Aortic smooth muscle cell (primary cell): ENCODE results near the gene NXNL1. TPM values are rescaled to one million over a fixed set of nuclear protein-coding genes. Genes with fewer than 3 reads are reported as not detected.

Source experiments
- total RNA-seq: library from RNA; depleted of rRNA; stranded (reverse); fragments of >200 nt; gene quantifications from 2 replicates; pipeline ENCODE4 v1.2.3, GENCODE V29; 2014

Gene NXNL1, protein sequence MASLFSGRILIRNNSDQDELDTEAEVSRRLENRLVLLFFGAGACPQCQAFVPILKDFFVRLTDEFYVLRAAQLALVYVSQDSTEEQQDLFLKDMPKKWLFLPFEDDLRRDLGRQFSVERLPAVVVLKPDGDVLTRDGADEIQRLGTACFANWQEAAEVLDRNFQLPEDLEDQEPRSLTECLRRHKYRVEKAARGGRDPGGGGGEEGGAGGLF
- total RNA-seq: not detected in 2 replicates

DNA sequence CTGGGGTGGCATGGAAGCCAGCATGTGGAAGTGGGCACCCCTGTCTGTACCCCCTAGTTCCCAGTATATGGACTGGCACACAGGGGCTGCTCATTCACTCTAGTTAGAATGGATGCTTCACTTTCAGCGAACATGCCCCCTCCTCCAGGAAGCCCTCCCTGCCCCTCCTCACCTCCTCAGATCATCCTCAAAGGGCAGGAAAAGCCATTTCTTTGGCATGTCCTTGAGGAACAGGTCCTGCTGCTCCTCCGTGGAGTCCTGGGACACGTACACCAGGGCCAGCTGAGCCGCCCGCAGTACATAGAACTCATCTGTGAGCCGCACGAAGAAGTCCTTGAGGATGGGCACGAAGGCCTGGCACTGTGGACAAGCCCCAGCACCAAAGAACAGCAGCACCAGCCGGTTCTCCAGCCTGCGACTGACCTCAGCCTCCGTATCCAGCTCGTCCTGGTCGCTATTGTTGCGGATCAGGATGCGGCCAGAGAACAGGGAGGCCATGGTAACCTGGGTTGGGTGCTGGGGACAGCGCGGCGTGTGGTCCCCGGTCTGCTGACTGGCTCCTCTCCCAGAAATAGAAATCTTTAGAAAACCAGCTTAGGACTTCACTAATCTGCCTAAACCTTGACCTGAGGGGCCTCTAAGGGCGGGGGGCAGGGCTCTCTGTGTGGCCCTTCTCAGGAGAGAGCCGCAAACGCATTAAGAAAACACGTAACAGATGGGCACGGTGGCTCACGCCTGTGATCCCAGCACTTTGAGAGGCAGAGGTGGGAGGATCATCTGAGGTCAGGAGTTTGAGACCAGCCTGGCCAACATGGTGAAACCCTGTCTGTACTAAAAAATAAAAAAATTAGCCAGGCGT is at the start of gene NXNL1:
NXNL1 (minus strand) TSS at position 555 of the 859 bp plus-strand sequence; CDS start at position 498, 57 bp downstream.

DNA sequence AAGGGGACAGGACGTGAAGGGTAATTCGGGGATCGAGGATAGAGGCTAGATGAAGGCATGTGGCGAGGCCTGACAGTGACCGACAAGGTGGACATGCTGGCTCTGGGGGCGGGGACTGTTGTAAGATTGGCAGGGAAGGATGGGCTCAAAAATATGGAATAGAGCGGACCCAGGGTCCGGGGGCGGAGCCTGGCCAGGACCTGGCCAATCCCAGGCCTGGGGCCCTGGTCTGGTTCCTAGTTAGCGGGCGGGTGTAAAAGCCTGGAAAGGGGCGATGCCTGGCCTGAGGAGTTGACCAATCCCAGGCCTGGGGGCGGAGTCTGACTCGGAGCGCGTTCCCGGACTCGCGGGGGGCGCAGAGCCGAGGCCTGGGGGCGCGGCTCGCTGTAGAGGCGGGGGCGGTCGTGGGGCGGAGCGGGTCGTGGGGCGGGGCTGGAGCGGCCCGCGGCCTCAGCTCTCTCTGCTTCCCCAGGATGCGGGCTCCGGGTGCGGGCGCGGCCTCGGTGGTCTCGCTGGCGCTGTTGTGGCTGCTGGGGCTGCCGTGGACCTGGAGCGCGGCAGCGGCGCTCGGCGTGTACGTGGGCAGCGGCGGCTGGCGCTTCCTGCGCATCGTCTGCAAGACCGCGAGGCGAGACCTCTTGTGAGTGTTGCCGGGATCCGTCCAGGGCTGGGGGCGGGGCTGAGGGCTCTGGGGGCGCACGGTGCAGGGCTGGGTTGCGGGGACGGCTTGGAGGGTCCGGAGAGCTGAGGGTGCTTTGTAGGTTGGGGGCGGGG is 9.5 kb upstream of the NXNL1 start, which contains the start of gene SLC27A1:
SLC27A1 (plus strand) TSS at position 457 of the 774 bp plus-strand sequence; CDS start at position 474, 17 bp downstream.

DNA sequence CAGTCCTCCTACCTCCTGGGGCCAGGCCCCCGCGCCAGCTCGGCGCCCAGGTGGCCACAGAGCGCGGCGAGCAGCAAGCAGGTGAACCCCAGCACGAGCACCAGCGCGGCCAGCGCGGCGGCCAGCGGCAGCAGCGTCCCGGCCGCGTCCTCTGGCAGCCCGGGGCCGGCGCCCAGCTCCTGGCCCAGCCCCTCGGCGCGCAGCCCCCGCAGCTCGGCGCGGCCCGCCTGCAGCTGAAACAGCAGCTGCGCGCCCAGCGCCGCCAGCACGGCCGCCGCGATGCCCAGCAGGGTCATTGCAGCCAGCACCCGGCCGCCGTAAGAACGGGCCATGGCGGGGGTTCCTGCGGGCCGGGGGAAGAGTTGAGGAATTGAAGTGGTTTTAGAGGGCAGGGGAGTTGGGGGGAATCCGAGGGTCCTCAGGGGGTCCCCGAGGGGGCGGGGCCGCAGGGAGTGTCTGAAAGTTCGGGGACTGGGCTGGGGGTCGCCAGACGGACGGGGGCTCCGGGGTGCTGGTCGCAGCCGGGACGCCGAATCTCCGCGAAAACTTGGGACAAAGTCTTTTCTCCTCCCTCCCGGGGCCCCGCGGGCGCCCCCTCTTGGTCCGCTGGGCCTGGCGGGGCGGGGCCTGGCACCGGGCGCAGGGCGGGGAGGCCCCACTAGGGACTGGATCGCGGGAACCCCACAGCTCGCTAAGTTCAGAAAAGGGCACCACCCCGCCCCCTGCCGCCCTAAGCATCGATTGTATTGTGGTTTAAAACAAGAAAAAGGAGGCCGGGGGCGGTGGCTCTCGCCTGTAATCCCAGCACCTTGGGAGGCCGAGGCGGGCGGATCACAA is 12.4 kb downstream of the NXNL1 start, which contains the start of gene TMEM221:
TMEM221 (minus strand) TSS at position 538 of the 837 bp plus-strand sequence; CDS start at position 332, 206 bp downstream.

DNA sequence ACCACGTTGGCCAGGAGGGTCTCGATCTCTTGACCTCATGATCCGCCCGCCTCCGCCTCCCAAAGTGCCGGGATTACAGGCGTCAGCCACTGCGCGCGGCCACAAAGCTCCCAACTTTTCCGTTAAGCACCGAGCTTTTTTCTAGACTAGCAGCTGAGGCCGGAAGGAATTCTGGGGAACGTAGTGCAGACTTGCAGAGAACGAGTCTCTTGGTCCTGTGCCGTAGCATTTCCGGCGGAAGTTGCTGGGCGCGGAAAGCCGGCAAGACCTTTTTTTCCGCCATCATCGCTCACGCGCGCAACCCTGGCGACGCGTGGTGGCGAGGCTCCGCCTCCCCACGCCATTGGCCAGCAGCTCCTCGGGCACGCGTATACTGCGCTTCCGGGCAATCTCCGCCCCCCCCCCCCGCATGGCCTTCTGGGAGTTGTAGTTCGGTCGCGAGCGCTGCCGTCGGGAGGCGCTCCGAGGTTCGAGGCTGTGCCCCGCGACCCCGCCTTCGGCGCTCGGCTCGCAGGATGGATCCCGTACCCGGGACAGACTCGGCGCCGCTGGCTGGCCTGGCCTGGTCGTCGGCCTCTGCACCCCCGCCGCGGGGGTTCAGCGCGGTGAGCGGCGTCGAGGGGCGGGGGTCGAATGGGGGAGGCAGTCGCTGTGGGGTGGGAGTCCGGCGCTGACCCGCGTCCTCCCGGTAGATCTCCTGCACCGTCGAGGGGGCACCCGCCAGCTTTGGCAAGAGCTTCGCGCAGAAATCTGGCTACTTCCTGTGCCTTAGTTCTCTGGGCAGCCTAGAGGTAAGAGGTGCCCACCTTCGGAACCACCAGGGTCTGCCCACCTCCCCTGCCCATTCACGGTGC is 40.9 kb downstream of the NXNL1 start, which contains the start of gene MVB12A:
MVB12A (plus strand) TSS at position 427 of the 854 bp plus-strand sequence; CDS start at position 516, 89 bp downstream.

Other genes starting within 250 kb of the NXNL1 start
- gene USE1, start 245.6 kb downstream of the NXNL1 start, total RNA-seq: 25.7 and 26.2 TPM in 2 replicates
- gene OCEL1, start 234.7 kb downstream of the NXNL1 start, total RNA-seq: 1.1 and 2.7 TPM in 2 replicates
- 28.7 and 33.8 TPM in 2 replicates for gene NR2F6, start 215.0 kb downstream of the NXNL1 start, total RNA-seq
- gene USHBP1, start 196.2 kb downstream of the NXNL1 start, total RNA-seq: 0.13 and 0.25 TPM in 2 replicates
- gene BABAM1, start 193.5 kb downstream of the NXNL1 start, total RNA-seq: 81.6 and 107 TPM in 2 replicates
- 0.13 and 0.19 TPM in 2 replicates for gene ANKLE1, start 179.0 kb downstream of the NXNL1 start, total RNA-seq
- 8.6 and 8.8 TPM in 2 replicates for gene ABHD8, start 157.5 kb downstream of the NXNL1 start, total RNA-seq
- gene MRPL34, start 155.1 kb downstream of the NXNL1 start, total RNA-seq: 20.7 and 26.9 TPM in 2 replicates
- 36.2 and 39.7 TPM in 2 replicates for gene DDA1, start 151.4 kb downstream of the NXNL1 start, total RNA-seq
- gene ANO8, start 126.1 kb downstream of the NXNL1 start, total RNA-seq: 6.3 and 6.7 TPM in 2 replicates
- 10.6 and 11.1 TPM in 2 replicates for gene GTPBP3, start 123.4 kb downstream of the NXNL1 start, total RNA-seq
- gene PLVAP, start 83.6 kb downstream of the NXNL1 start, total RNA-seq: 0.31 and 0.92 TPM in 2 replicates
- gene CCDC194, start 66.7 kb downstream of the NXNL1 start, total RNA-seq: 0.19 and 0.40 TPM in 2 replicates
- gene BST2, start 55.3 kb downstream of the NXNL1 start, total RNA-seq: 28.2 and 79.7 TPM in 2 replicates
- gene MVB12A, start 40.9 kb downstream of the NXNL1 start, total RNA-seq: 30.6 and 36.4 TPM in 2 replicates
- under 0.01 TPM in 1 of 2 replicates, not detected in the other for gene TMEM221, start 12.3 kb downstream of the NXNL1 start, total RNA-seq
- gene SLC27A1, start 9.6 kb upstream of the NXNL1 start, total RNA-seq: 22.6 and 22.9 TPM in 2 replicates
- 42.6 and 43.1 TPM in 2 replicates for gene PGLS, start 50.7 kb upstream of the NXNL1 start, total RNA-seq
- 59.1 and 66.6 TPM in 2 replicates for gene COLGALT1, start 94.7 kb upstream of the NXNL1 start, total RNA-seq
- gene UNC13A, start 227.4 kb upstream of the NXNL1 start, total RNA-seq: 10.2 and 11.1 TPM in 2 replicates